ENCODE results near the gene GOLGA2. TPM values are rescaled to one million over a fixed set of nuclear protein-coding genes. Genes with fewer than 3 reads are reported as not detected.

The GOLGA2 gene
- total RNA-seq, 2 experiments from 2014 or later, result 48.0 to 52.8 TPM

DNA sequence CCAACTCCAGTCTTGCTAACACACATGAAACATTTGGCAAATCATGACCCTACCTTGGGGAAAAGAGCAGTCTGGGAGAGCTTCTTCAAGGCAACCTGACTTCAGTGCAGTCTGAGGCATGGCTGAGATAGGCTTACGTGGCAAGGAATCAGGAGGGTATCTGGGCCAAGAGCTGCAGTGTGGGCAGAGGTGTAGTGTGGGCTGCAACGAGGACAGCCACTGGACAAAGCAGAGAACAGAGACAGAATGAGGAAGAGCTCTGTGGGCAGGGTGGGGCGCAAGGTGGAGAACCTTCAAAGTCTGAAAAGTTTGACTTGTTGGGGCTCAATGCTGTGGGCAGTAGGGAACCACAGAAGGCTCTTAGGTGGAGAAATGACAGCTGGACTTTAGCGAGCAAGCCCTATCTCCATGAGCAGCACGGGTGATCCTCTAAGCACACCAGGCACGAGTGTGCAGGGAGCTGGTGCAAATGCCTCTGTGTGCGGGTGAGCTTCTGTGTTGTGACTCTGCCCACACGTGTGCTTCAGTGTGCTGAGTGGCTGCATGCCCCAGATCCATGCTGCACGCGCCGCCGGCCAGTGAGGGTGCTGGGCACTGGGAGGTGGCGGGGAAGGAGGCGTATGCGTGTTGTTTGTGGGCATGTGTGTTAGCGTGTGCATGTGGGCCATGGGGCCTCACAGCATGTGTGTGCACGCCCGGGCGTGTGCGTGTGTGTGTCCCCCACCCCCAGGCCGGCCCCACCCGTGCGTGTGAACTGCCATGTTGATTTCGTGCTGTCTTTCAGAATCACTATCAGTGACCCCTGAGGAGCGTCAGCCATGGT is 23.3 kb downstream of the GOLGA2 start:
- Mint-ChIP-seq H3K4me3 (no peak overlapping the region), H3K4me1 (peaks cover 14% of the 10 kb centered on the region), H3K27me3 (peaks cover 24% of the 10 kb centered on the region), H3K27ac (no peak overlapping the region), H3K36me3 (ENCODE audit: low read depth) (peaks cover 3% of the 10 kb centered on the region), H3K9me3 (no peaks in the 10 kb centered on the region)
- CTCF ChIA-PET, result interaction anchor here (0.6 to 1.2 kb wide), 4 partner anchors 62 to 1920 kb away, joined by 3 read pairs; no protein-coding TSS in a partner anchor
- POLR2A ChIA-PET, result no interaction called here
- DNase-seq, result no peak

DNA sequence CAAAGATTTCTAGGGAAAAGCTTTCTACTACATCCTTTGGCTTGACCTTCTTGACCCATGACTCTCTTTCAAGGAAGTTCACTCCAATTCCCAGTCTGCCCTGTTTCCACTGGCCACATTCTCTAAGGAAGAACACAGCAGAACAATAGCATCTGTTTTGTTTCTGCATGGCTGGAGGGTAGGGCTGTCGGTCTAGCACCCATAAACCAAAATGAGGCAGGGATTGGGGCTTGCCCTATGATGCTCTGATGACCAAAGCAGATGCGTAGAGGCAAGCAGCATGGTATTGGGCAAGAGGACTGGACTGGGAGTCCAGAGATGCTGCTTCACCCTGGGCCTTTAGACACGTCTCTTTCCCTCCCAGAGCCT is 24.1 kb downstream of the GOLGA2 start:
- DNase-seq, result no peak
- Mint-ChIP-seq H3K4me1 (peaks cover 14% of the 10 kb centered on the region), H3K36me3 (ENCODE audit: low read depth) (no peaks in the 10 kb centered on the region), H3K4me3 (no peak overlapping the region), H3K27ac (no peak overlapping the region), H3K9me3 (no peaks in the 10 kb centered on the region), H3K27me3 (peaks cover 24% of the 10 kb centered on the region)
- POLR2A ChIA-PET, result no interaction called here
- CTCF ChIA-PET, result interaction anchor here (0.6 kb wide), 1 partner anchor 8 kb away, joined by 3 read pairs; no protein-coding TSS in a partner anchor

DNA sequence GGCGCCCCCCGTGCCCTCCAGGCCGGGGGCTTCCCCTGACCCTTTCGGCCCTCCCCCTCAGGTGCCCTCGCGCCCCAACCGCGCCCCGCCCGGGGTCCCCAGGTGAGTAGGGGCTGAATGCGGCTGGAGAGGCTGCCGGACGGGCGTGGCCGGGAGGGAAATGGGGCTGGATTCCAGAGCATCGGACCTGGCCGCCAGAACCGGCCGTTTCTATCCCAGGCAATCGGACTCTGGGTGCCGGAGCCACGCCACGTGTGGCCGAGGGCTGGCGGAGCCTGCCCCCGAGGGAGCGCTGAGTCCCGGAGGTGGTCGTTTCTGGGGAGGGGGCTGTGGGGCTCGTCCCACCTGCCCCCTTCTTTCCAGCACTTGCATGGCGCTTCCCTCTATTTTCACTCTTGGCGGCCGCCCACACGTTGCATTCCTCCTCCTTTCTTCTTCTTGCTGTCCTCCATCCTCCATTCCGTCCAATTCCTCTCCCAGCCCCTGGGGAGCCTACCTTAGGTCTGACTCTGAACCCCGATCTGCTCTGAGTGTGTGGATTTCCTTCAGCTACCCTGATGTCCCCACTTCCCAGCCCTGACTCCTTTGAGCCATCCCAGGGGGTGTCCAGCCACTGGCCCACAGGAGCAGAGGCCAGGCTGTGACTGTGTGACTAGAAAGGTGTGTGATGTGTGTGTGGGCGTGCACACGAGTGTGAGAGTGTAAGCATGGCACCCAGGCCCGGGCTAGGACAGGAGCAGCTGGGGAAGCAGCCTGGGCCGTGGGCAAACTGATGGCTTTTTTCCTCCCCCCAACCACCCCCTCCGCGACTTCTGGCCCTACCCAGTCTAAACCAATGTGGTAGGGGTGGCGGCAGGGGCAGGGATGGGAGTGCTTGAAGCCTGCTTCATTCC is 24.7 kb downstream of the GOLGA2 start:
- peaks cover 24% of the 10 kb centered on the region for H3K27me3 Mint-ChIP-seq
- H3K4me3 Mint-ChIP-seq, result peak overlapping the region; percentile 68
- no peak overlapping the region for H3K27ac Mint-ChIP-seq
- H3K4me1 Mint-ChIP-seq, result peaks cover 14% of the 10 kb centered on the region
- H3K36me3 Mint-ChIP-seq (ENCODE audit: low read depth), result no peaks in the 10 kb centered on the region
- no peak for DNase-seq
- CTCF ChIA-PET, result interaction anchor here (0.6 to 1.8 kb wide), 14 partner anchors 8 to 567 kb away, joined by 3 to 9 read pairs (median 5); partner anchors contain the start of genes BBLN, ENDOG, GOLGA2 and SWI5
- no peaks in the 10 kb centered on the region for H3K9me3 Mint-ChIP-seq
- POLR2A ChIA-PET, result interaction anchor here (1.0 to 1.5 kb wide), 3 partner anchors 10 to 32 kb away, joined by 4 to 7 read pairs (median 5); partner anchors contain the start of genes GOLGA2 and SWI5

DNA sequence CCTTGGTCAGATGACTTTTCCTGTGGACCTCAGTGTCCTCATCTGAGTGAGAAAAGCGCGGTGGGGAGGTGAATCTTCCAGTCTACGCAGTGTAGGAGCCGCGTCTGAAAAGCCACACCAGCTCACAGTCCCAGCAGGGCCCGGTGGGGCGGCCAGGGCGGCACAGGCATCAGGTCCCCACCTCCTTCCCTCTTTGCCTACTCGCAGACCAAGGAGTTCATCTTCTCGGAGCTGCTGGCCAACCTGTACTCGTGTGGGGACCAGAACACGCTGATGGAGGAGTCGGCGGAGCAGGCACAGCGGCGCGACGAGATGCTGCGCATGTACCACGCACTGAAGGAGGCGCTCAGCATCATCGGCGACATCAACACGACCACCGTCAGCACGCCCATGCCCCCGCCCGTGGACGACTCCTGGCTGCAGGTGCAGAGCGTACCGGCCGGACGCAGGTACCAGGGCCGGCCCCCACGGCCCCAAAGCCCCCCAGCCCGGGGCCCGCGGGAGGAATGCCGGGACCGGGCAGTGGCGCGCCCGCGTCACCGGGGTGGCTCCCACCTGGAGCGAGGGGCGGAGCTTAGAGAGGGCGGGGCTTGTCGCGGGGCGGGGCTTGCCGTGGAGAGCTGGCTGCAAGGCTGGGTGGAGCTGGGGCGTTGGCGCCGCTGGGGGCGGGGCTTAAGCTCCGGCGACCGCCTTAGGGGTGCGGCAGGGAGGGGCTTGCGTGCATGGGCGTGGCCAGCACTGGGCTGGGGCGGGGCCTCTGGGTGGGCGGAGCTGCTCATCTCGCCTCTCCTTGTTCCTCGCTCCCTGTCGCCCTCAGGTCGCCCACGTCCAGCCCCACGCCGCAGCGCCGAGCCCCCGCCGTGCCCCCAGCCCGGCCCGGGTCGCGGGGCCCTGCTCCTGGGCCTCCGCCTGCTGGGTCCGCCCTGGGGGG is 25.6 kb downstream of the GOLGA2 start:
- Mint-ChIP-seq H3K4me1 (peaks cover 14% of the 10 kb centered on the region), H3K36me3 (ENCODE audit: low read depth) (no peaks in the 10 kb centered on the region), H3K27me3 (peaks cover 28% of the 10 kb centered on the region), H3K9me3 (no peaks in the 10 kb centered on the region), H3K27ac (no peak overlapping the region), H3K4me3 (peak overlapping the region; percentile 72)
- CTCF ChIA-PET, result interaction anchor here (0.6 to 1.8 kb wide), 15 partner anchors 9 to 568 kb away, joined by 3 to 9 read pairs (median 5); partner anchors contain the start of genes BBLN, ENDOG, GOLGA2 and SWI5
- peak; percentile 97 for DNase-seq
- POLR2A ChIA-PET, result interaction anchor here (0.8 to 1.5 kb wide), 4 partner anchors 9 to 59 kb away, joined by 3 to 7 read pairs (median 4); partner anchors contain the start of genes CIZ1, GOLGA2 and SWI5

DNA sequence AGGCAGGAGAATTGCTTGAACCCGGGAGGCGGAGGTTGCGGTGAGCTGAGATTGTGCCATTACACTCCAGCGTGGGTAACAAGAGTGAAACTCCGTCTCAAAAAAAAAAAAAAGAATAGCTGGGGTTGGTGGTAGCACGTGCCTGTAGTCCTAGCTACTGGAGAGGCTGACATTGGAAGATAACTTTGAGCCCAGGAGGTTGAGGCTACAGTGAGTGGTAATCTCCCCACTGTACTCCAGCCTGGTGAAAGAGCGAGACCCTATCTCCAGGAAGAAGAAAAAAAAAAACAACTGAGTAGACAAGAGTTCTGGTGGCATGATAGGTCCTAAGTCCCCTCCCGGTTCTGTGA is 26.3 kb downstream of the GOLGA2 start:
- H3K9me3 Mint-ChIP-seq, result no peaks in the 10 kb centered on the region
- H3K36me3 Mint-ChIP-seq (ENCODE audit: low read depth), result no peaks in the 10 kb centered on the region
- no peak overlapping the region for H3K27ac Mint-ChIP-seq
- H3K4me1 Mint-ChIP-seq, result peaks cover 14% of the 10 kb centered on the region
- no peak for DNase-seq
- CTCF ChIA-PET, result interaction anchor here (1.2 to 1.8 kb wide), 6 partner anchors 10 to 171 kb away, joined by 3 to 9 read pairs (median 4); no protein-coding TSS in a partner anchor
- peaks cover 28% of the 10 kb centered on the region for H3K27me3 Mint-ChIP-seq
- POLR2A ChIA-PET, result interaction anchor here (1.3 kb wide), 1 partner anchor 31 kb away, joined by 4 read pairs; no protein-coding TSS in a partner anchor
- H3K4me3 Mint-ChIP-seq, result peak overlapping the region; percentile 72

DNA sequence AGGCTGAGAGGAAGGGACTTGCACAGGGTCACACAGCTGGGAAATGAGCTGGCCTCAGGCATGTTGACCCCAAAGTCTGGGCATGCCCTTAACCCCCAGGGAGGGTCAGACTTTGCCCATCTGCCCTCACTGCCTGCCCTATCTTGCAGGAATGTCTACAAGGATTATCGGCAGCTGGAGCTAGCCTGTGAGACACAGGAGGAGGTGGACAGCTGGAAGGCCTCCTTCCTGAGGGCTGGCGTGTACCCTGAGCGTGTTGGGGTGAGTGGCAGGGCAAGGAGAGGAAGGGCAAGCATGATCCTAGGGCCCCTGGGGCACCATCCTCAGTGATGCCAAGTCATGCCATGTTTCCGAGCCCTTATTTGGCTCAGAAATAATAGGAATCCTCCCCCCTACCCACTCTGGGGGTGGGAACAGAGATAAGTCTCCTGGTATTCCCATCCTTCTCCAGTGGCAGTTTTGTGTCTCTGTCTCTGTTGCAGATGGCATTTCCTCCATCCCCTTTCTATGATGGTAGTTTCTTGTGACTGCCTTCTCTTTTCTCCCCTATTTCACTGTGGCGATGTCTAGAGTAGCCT is 28.5 kb downstream of the GOLGA2 start:
- CTCF ChIA-PET, result no interaction called here
- H3K36me3 Mint-ChIP-seq (ENCODE audit: low read depth), result no peaks in the 10 kb centered on the region
- peaks cover 17% of the 10 kb centered on the region for H3K4me1 Mint-ChIP-seq
- H3K9me3 Mint-ChIP-seq, result no peaks in the 10 kb centered on the region
- POLR2A ChIA-PET, result no interaction called here
- no peak overlapping the region for H3K27ac Mint-ChIP-seq
- H3K4me3 Mint-ChIP-seq, result no peak overlapping the region
- DNase-seq, result no peak
- H3K27me3 Mint-ChIP-seq, result peaks cover 35% of the 10 kb centered on the region

DNA sequence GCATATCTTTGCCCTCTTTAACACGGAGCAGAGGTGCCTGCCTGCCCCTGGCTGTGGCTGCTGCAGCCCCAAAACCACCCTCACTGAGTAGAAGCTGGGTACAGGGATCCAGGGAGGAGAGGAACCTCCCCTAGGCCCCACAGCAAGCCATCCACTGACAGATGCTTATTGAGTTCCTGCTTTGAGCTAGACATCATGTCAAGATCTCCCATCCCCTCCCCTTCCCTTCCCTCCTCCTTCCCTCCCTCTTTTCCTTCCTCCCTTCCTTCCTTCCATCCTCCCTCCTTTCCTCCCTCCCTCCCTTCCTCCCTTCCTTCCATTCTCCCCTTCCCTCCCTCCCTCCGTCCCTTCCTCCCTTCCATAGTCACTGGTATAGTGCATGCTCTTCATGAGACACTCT is 29.3 kb downstream of the GOLGA2 start:
- peaks cover 26% of the 10 kb centered on the region for H3K27me3 Mint-ChIP-seq
- ChIA-PET CTCF (no interaction called here), POLR2A (interaction anchor here (0.7 kb wide), 1 partner anchor 29 kb away, joined by 3 read pairs; the partner anchor contains the start of genes GOLGA2 and SWI5)
- H3K9me3 Mint-ChIP-seq, result no peaks in the 10 kb centered on the region
- no peak overlapping the region for H3K27ac Mint-ChIP-seq
- peaks cover 14% of the 10 kb centered on the region for H3K4me1 Mint-ChIP-seq
- no peak for DNase-seq
- H3K4me3 Mint-ChIP-seq, result no peak overlapping the region
- H3K36me3 Mint-ChIP-seq (ENCODE audit: low read depth), result no peaks in the 10 kb centered on the region

DNA sequence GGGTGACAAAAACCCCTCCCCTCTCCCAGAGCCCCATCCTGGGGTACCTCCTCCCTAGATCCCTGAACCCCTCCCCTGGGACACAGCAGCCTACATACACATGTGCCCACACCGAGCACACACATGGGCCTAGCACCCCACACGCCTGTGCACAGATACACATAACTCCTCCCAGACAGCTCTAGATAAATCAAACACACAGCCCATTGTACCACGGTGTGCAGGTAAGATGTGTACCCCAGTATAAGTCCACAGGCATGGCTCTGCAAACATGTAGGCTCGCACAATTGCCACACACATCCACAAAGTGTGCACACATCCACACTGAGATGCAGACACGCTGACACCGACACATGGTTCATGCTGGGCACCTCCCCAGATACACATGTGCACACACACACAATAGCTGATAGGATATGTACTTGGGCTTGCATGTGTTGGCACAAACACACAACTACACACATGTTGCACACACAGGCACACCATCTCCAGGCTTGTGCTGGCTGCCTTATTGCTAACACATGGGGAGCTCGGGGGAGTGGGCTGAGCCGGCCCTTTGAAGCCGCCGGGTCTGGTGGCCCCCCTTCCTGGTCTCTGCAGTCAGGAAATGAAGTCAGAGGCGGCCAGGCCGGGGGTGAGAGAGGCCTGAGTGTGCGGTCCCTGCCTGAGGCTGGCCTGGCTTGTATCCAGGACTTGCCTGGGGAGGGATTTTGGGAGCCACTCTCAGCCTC is 30.2 kb downstream of the GOLGA2 start:
- H3K4me3 Mint-ChIP-seq, result no peak overlapping the region
- no peak overlapping the region for H3K27ac Mint-ChIP-seq
- H3K4me1 Mint-ChIP-seq, result peaks cover 10% of the 10 kb centered on the region
- no peak for DNase-seq
- no peaks in the 10 kb centered on the region for H3K36me3 Mint-ChIP-seq (ENCODE audit: low read depth)
- no peaks in the 10 kb centered on the region for H3K9me3 Mint-ChIP-seq
- H3K27me3 Mint-ChIP-seq, result peaks cover 23% of the 10 kb centered on the region
- ChIA-PET POLR2A (no interaction called here), CTCF (interaction anchor here (0.7 kb wide), 1 partner anchor 9 kb away, joined by 3 read pairs; no protein-coding TSS in a partner anchor)

DNA sequence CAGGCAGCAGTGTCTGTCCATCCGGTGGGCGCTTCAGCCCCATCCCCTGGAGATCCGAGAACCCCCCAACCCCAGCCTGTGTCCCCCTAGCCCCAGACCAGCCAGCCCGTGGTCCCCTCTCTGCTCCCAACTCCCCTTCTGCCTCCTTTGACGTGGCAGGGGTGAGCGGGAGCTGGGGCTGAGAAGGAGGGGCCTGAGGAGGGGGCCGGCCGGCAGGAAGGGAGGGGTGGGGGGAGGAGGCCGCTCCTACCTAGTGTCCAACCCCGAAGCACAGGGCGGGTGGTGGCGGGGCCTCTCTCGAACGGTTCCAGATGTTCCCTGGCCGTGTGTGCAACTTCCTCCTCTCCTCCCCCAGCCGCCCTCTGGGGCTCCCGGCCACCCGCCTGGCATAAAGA is 31.0 kb downstream of the GOLGA2 start:
- no peaks in the 10 kb centered on the region for H3K9me3 Mint-ChIP-seq
- CTCF ChIA-PET, result interaction anchor here (0.7 kb wide), 1 partner anchor 9 kb away, joined by 3 read pairs; no protein-coding TSS in a partner anchor

DNA sequence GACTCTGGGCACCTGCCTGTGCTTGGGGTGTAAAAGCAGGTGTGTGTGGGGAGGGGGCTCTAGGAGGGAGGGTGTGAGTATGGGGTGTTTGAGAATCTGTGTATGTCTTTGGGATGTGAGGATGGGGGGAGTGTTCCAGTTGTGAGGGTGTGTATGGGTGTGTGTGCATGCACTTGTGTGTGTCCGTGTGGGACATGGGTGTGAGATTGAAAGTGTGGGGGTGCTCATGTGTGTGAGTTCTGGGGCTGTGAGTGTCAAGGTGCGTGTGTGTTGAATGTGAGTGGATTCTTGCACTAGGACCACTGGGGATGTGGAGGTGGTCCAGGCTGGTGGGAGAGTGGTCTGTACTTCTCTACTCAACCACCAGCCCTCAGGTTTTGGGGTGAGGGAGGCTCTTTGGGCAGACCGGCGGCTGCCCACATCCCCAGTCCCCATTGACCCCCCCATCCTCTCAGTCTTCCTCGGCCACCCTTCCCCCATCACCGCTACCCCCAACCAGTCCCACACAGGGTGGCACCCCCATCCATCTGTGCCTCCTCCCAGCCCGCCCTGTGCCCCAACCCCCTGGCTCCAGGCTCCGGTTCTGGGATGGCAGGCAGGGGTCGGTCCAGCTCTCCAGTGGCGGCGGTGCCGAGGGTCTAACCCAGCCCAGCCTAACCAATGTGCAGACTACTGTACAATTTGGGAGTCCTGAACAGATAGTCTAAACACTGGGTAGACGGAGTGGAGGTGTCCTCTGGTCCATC is 31.5 kb downstream of the GOLGA2 start:
- peaks cover 18% of the 10 kb centered on the region for H3K27me3 Mint-ChIP-seq
- no peak for DNase-seq
- ChIA-PET POLR2A (no interaction called here), CTCF (no interaction called here)
- H3K9me3 Mint-ChIP-seq, result no peaks in the 10 kb centered on the region
- H3K4me1 Mint-ChIP-seq, result peaks cover 3% of the 10 kb centered on the region
- no peak overlapping the region for H3K27ac Mint-ChIP-seq
- no peak overlapping the region for H3K4me3 Mint-ChIP-seq
- H3K36me3 Mint-ChIP-seq (ENCODE audit: low read depth), result no peaks in the 10 kb centered on the region

More for the DNA sequence above, 31.0 kb downstream of the GOLGA2 start:
- POLR2A ChIA-PET, result no interaction called here
- no peak for DNase-seq
- no peaks in the 10 kb centered on the region for H3K36me3 Mint-ChIP-seq (ENCODE audit: low read depth)
- no peak overlapping the region for H3K4me3 Mint-ChIP-seq
- H3K27ac Mint-ChIP-seq, result no peak overlapping the region
- H3K27me3 Mint-ChIP-seq, result peaks cover 22% of the 10 kb centered on the region
- H3K4me1 Mint-ChIP-seq, result peaks cover 7% of the 10 kb centered on the region

All from activated CD4-positive, alpha-beta memory T cell treated with anti-CD3 and anti-CD28 coated beads, Interleukin-2, amount 10 ng/mL, durations not matched to agents 7 days and 5 days (primary cell).